ENCODE data around the gene EHHADH. TPM values are rescaled to one million over a fixed set of nuclear protein-coding genes. Genes with fewer than 3 reads are reported as not detected.

The EHHADH gene
- total RNA-seq, 1 donor from 2014 or later, result 1.1 TPM

GRCh38 chr3:185276415-185276814 lies 22.6 kb upstream of the EHHADH start:
- H3K9me3 Mint-ChIP-seq, result peaks cover 9% of the 10 kb centered on the region
- intact Hi-C loops (cut with micrococcal nuclease), result no loop called here

GRCh38 chr3:185272033-185272432 lies 18.2 kb upstream of the EHHADH start:
- no peaks in the 10 kb centered on the region for H3K36me3 Mint-ChIP-seq (ENCODE audit: low read depth)
- TF ChIP-seq CTCF (IDR thresholded peaks at IDR 0.05), result no peak
- DNase-seq (no peak), ATAC-seq (ENCODE audit: low read depth) (no peak)
- H3K27ac Mint-ChIP-seq, result no peak overlapping the region
- POLR2A ChIA-PET, result no interaction called here
- no peaks in the 10 kb centered on the region for H3K4me1 Mint-ChIP-seq
- no peaks in the 10 kb centered on the region for H3K9me3 Mint-ChIP-seq
- H3K4me3 Mint-ChIP-seq, result no peak overlapping the region
- H3K27me3 Mint-ChIP-seq, result peaks cover 42% of the 10 kb centered on the region
- CTCF ChIA-PET, result no interaction called here
- intact Hi-C loops (cut with micrococcal nuclease), result no loop called here

More at GRCh38 chr3:185276415-185276814, 22.6 kb upstream of the EHHADH start:
- Mint-ChIP-seq H3K4me1 (peaks cover 3% of the 10 kb centered on the region), H3K27me3 (peaks cover 43% of the 10 kb centered on the region), H3K4me3 (no peak overlapping the region), H3K36me3 (ENCODE audit: low read depth) (peaks cover 1% of the 10 kb centered on the region), H3K27ac (no peak overlapping the region)
- no peak for DNase-seq
- POLR2A ChIA-PET, result no interaction called here
- no peak for TF ChIP-seq CTCF (IDR thresholded peaks at IDR 0.05)
- ATAC-seq (ENCODE audit: low read depth), result no peak
- CTCF ChIA-PET, result no interaction called here

DNA sequence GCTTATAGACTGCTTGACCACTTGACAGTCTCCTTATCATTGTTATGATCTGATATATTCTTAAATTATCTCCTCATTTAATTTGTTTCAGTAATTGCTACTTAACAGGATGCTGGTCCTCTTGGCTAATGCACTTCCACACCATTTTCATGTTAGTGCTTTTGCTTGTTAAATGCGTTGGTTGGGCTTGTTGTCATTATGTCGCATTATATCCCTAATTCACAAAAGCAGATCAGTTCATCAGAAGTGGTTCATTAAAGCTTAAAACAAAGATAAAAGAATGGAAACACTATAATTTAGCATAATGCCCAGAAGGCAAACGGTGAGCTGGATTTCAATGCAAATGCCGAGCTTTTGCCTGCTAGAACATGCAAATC lies 17.1 kb upstream of the EHHADH start:
- H3K27ac Mint-ChIP-seq, result no peak overlapping the region
- intact Hi-C loops (cut with micrococcal nuclease), result no loop called here
- H3K27me3 Mint-ChIP-seq, result peaks cover 32% of the 10 kb centered on the region
- H3K36me3 Mint-ChIP-seq (ENCODE audit: low read depth), result no peaks in the 10 kb centered on the region
- TF ChIP-seq CTCF (IDR thresholded peaks at IDR 0.05), result no peak
- POLR2A ChIA-PET, result no interaction called here
- no peak for DNase-seq
- H3K9me3 Mint-ChIP-seq, result no peaks in the 10 kb centered on the region
- H3K4me3 Mint-ChIP-seq, result no peak overlapping the region
- CTCF ChIA-PET, result no interaction called here
- H3K4me1 Mint-ChIP-seq, result no peaks in the 10 kb centered on the region
- ATAC-seq (ENCODE audit: low read depth), result no peak

DNA sequence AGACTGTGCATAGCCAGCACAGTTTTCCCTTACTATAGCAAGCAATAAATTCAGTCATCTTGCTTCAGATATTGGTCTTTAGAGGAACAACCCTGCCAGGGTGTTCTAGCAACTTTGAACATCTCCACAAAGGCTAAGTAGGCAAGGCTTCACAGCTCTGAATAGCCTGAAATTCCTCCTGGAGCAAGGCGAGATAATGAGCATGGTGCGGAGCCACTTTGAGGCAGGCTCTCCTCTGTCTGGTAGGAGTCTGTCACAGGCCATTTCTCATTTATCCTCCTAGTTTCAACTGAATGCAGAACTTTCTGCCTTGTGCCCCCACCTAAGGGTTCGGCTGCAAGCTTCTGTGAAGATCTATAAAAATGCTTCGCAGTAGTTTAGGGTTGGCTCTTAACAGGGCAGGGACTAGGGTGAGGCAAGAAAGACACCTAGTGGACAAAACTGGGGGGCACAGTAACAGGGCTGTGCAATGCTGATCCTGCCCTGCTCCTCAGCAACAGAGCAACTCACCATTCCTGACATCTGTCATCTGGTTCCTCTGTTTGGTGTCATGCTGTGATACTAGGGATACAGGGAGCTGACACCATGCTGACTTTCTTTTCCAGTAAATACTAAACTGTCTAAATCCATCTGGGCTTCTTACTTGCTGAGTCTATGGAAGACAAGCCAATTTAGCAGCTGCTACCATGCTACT lies 16.6 kb upstream of the EHHADH start:
- TF ChIP-seq CTCF (IDR thresholded peaks at IDR 0.05), result no peak
- ChIA-PET POLR2A (no interaction called here), CTCF (no interaction called here)
- H3K27me3 Mint-ChIP-seq, result peaks cover 30% of the 10 kb centered on the region
- DNase-seq (no peak), ATAC-seq (ENCODE audit: low read depth) (no peak)
- intact Hi-C loops (cut with micrococcal nuclease), result no loop called here
- H3K9me3 Mint-ChIP-seq, result no peaks in the 10 kb centered on the region
- no peaks in the 10 kb centered on the region for H3K4me1 Mint-ChIP-seq
- H3K4me3 Mint-ChIP-seq, result no peak overlapping the region
- no peaks in the 10 kb centered on the region for H3K36me3 Mint-ChIP-seq (ENCODE audit: low read depth)
- no peak overlapping the region for H3K27ac Mint-ChIP-seq

- ChIA-PET CTCF (no interaction called here), POLR2A (no interaction called here)
- Mint-ChIP-seq H3K9me3 (no peaks in the 10 kb centered on the region), H3K36me3 (ENCODE audit: low read depth) (no peaks in the 10 kb centered on the region), H3K4me3 (no peak overlapping the region), H3K27me3 (peaks cover 20% of the 10 kb centered on the region), H3K4me1 (no peaks in the 10 kb centered on the region), H3K27ac (no peak overlapping the region)
- TF ChIP-seq CTCF (IDR thresholded peaks at IDR 0.05), result no peak
- ATAC-seq (ENCODE audit: low read depth), result no peak
- DNase-seq, result no peak
- intact Hi-C loops (cut with micrococcal nuclease), result no loop called here
These were observed 14.5 kb upstream of the EHHADH start for GRCh38 chr3:185268194-185268962.
